Activated CD8-positive, alpha-beta memory T cell treated with anti-CD3 and anti-CD28 coated beads for 24 hours (primary cell): ENCODE results near the gene BTBD9.

Source experiments
- DNase-seq: peaks from one replicate; pipeline ENCODE4 v3.0.0-alpha.2; 2020

Gene BTBD9

GRCh38 chr6:38187811-38188590 is 451.7 kb downstream of the BTBD9 start:
- peak; percentile 46 for DNase-seq

GRCh38 chr6:38187325-38187724 is 452.4 kb downstream of the BTBD9 start:
- peak; percentile 32 for DNase-seq

GRCh38 chr6:38185752-38186151 is 454.0 kb downstream of the BTBD9 start:
- peak; percentile 26 for DNase-seq

GRCh38 chr6:38185244-38185643 is 454.5 kb downstream of the BTBD9 start:
- DNase-seq = peak; percentile 13

- peak; percentile 13 for DNase-seq
Measured at GRCh38 chr6:38184585-38185080, 455.1 kb downstream of the BTBD9 start.

- DNase-seq = peak; percentile 28
Measured at GRCh38 chr6:38183856-38184584, 455.7 kb downstream of the BTBD9 start.

GRCh38 chr6:38182426-38182825 is 457.3 kb downstream of the BTBD9 start:
- peak; percentile 38 for DNase-seq

- no peak for DNase-seq
Measured at GRCh38 chr6:38180586-38180985, 459.1 kb downstream of the BTBD9 start.

GRCh38 chr6:38179794-38180430 is 459.8 kb downstream of the BTBD9 start:
- DNase-seq = no peak

GRCh38 chr6:38179300-38179699 is 460.4 kb downstream of the BTBD9 start:
- no peak for DNase-seq

- DNase-seq = no peak
Measured at GRCh38 chr6:38178584-38178886, 461.2 kb downstream of the BTBD9 start.

- no peak for DNase-seq
Measured at GRCh38 chr6:38177882-38178583, 461.7 kb downstream of the BTBD9 start.

GRCh38 chr6:38176797-38177751 is 462.7 kb downstream of the BTBD9 start:
- DNase-seq = no peak

GRCh38 chr6:38175786-38176185 is 463.9 kb downstream of the BTBD9 start:
- no peak for DNase-seq

GRCh38 chr6:38174806-38175495 is 464.8 kb downstream of the BTBD9 start:
- DNase-seq = no peak

GRCh38 chr6:38174315-38174714 is 465.4 kb downstream of the BTBD9 start:
- DNase-seq = no peak

GRCh38 chr6:38173909-38174308 is 465.8 kb downstream of the BTBD9 start:
- DNase-seq = no peak

- DNase-seq = no peak
Measured at GRCh38 chr6:38172739-38173410, 466.9 kb downstream of the BTBD9 start.

GRCh38 chr6:38171997-38172738 is 467.6 kb downstream of the BTBD9 start:
- no peak for DNase-seq
